Left lobe of liver (tissue), 2 donors: Measurements from ENCODE around the gene CSDE1. TPM values are rescaled to one million over a fixed set of nuclear protein-coding genes. Genes with fewer than 3 reads are reported as not detected.

Source experiments
- ATAC-seq: fragments of 200-7000 bp; cut with Tn5 transposase; one replicate; pipeline ENCODE4 v1.9.1; 2020; ENCODE audit warnings: mild to moderate bottlenecking, moderate library complexity
- DNase-seq: peaks from one replicate; pipeline ENCODE4 v3.0.0-alpha.2; 2020; ENCODE audit warnings: low spot score
- total RNA-seq: library from RNA; stranded (reverse); gene quantifications from one replicate; pipeline ENCODE4 v1.2.1, GENCODE V29; 2021
- donor health status: DM: no; HTN: no; CAD: no; lungs with moderate emphysema.
- donor health status: DM: no; HTN: yes; CAD: no.

The CSDE1 gene
- total RNA-seq, 1 donor from 2014 or later, result 218 TPM

DNA sequence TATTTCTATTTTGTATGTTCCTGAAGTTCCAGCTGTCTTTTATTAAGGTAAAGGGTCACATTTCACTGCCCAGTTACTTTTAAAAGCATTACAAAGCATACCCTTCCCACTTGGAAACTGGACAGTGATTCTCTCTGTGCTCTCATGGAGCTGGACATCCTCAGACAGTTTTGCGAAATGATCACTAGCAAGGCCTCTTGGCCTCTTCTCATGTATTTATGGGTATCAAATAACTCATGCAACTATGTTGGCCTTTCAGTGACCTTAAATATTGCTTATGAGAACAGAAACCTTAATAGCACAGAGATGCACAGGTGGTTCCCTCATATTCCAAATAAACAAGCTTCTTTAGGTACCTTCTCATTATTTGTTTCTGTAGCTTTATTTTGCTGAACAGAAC lies 54.5 kb downstream of the CSDE1 start:
- no peak for ATAC-seq
- no peak for DNase-seq

DNA sequence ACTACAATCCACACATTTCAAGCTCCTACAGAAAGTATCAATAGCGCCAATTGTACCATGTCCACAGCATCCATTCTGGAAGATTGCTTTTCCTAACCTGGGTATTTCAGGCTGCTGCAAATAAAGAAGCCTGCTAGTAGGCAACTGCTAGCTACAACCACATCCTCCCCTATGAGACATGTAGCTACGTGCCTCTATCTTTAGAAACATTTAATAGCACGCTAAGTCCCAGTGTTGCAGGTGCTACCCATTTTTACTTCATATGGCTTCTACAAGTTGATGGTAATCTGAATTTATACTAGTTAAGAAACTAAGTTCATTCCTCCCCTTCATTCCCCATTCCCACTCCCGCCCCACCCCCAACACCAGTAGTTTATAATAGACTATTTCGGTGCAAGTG lies 55.0 kb downstream of the CSDE1 start:
- DNase-seq (no peak), ATAC-seq (no peak)

DNA sequence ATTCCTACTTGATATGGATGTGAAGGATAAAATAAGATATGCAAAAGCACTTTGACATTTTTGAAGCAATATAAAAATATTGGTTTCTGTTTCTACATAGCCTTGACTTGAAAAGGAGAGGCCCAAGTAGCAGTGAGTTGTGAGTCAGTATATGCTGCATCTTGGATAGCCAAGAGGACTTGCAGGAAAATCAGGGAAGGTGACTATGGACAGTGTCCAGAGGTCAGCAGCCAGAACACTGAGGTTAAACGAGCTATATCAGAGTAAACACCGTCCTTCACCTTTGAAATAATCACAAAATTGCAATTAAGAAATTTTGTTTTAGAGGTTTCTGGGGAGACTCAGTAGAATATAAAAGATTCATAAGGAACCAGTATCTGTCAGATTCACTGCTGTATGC lies 55.9 kb downstream of the CSDE1 start:
- ATAC-seq, result peak; percentile 50
- DNase-seq, result no peak

DNA sequence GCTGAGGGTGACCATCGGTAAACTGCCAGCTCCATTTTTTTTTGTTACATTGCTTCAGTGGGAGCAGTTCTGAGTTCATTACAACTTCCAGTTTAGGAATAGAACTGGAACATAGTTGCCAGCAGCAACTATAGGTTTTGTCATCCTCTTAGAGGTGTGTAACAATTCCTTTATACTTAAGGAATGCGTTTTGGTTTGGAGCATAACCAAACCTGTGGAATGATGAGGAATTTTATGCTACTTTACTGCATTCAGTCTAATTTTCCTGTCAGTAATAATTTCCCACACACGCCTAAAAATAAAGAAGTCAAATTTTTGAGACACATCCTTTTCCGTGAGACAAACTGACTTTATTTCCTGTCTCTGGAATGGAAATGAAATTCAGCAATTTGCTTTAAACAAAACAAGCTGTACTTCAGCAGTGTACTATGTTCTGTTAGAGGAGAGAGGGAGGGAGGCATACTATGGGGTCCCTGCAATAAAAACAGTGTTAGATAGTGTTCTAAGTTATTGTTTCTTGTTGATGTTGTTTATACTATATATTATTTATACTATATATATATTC lies 57.7 kb downstream of the CSDE1 start:
- DNase-seq (no peak), ATAC-seq (no peak)

DNA sequence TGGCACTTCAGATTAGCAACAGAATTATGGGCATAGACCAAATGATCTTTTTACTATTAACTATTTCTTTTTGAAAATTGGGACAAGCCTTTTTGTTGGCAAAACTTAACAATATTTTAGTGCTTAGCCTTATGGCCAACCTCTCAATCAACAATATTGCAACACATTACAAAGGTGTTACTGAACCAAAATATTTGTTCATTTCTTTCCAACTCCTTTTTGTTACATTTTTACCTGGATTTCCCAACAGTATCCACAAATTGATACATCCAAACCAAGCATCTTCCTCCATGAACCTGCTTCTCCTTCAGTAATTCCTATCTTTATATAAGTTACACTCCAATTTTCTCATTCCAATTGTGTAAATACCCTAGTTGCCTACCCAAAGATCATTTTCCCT lies 61.0 kb downstream of the CSDE1 start:
- no peak for DNase-seq
- peak; percentile 40 for ATAC-seq

DNA sequence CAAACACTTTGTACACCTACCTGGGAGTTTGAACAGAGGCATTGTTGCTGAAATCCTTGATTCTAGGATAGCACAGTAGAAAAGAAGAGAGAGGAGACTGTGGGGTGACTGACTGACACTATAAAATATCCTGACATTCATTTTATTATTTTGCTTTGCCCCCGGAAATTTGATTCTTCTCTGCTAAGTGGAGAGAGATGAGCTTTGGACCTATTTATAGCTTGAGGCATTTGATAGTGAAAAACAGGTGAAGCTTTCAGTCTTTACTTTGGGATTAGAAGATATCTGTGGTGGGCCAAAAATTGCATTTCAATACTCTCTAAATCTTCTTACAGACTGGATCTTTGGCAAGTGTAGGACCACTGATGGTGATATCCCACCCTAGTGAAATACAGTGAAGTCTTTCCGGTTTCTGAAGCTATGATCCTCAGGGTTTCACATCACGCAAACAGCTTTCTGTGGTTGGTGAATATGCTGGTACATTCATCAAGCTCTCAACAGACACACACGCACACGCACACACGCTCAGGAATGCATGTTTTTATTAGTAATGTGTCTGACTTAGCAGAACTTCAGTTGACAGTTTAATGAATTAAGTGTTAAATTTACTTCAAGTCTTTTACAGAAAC lies 62.2 kb downstream of the CSDE1 start, which contains the start of gene AMPD1:
Gene AMPD1 (minus strand): TSS at position 117 of the 629 bp plus-strand sequence. CDS start 75 bp downstream, at position 42.
- DNase-seq, result no peak

DNA sequence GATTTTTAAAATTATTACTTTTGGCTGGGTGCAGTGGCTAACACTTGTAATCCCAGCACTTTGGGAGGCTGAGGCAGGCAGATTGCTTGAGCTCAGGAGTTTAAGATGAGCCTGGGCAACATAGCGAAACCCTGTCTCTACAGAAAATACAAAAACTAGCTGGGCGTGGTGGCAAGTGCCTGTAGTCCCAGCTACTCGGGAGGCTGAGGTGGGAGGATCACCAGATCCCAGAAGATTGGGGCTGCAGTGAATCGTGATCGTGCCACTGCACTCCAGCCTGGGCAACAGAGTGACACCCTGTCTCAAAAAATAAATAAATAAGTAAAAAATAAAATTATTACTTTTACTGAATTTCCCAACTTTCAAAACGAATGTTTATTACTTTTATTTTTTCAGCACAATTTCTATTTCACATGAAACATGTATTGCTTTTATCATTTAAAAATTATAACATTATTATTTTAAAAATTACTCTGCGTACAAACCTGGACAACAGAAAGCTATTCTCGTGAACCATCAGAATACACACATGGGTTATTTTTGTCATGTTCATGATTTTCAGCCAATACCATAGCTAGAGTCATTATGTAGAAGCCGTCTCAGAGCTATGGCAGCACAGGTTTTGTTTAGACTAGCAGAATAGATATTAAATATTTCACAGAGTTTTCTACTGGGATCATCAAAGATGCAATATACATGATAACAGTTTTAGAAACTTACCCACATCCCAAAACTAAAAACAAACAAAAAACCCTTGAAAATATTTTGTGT lies 63.1 kb downstream of the CSDE1 start:
- ATAC-seq, result no peak
- DNase-seq, result no peak

More for the DNA sequence above, 62.2 kb downstream of the CSDE1 start, which contains the start of gene AMPD1:
- no peak for ATAC-seq

DNA sequence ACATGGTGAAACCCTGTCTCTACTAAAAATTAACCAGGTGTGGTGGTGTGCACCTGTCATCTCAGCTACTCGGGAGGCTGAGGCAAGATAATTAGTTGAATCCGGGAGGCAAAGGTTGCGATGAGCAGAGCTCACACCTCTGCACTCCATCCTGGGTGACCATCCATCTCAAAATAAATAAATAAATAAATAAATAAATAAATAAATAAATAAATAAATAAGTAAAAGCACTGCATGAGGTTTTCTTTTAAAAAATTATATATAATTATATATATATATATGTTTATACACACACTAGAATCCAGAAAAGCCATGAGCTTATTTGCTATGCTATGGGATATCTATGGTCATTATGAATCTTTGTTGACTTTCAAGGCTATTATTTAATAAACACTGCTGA lies 64.8 kb downstream of the CSDE1 start:
- DNase-seq, result no peak
- ATAC-seq, result no peak

DNA sequence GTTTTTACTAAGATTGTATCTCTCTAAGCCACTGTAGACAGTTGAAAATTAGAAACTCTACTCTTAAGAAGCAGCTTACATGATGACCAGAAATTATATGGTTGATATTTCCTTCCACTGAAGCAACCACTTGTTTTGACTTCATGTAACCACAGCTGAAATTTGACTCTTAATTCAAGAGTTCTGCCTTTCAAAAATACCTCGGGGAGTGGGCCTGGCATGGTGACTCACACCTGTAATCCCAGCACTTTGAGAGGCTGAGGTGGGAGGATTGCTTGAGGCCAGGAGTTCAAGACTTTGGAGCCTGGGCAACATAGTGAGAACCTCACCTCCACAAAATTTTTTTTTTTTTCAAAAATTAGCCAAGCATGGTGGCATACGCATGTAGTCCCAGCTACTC lies 66.7 kb downstream of the CSDE1 start:
- no peak for ATAC-seq
- no peak for DNase-seq

DNA sequence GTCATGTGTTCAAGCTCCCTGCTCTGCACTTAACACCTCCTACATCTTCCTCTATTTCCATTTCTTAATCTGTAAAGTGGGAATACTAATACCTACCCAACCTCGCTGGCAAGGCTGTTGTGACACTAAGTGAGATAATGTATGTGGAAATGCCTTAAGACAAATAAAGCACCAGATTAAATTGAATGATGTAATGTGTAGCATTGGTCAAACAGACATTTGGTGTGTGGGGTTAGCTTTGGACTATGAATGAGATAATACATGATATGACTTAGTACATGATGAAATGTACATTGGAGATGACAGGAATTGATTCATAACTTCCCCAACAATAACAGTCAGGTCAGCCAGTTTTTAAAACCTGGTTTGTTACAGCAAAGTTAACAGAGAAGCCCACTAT lies 67.6 kb downstream of the CSDE1 start:
- DNase-seq (no peak), ATAC-seq (no peak)

DNA sequence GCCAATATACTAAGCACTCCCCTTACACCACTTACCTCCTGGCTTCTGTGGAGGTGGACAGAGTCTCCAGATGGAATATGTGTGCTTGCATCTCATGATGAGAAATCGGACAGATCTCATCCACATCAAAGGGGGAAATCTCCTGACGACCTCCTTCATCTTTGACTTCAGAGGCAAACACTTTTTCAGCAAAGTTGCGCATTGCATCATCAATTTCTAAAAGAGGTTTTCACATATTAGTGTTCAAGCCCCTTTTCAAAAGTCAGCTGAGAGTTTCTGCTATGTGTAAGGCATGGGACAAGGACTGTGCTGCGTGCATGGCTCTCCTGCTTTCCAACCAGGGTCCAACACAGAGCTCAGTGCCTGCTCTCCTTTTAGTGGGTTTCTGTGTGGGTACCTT lies 69.3 kb downstream of the CSDE1 start:
- DNase-seq (no peak), ATAC-seq (no peak)

DNA sequence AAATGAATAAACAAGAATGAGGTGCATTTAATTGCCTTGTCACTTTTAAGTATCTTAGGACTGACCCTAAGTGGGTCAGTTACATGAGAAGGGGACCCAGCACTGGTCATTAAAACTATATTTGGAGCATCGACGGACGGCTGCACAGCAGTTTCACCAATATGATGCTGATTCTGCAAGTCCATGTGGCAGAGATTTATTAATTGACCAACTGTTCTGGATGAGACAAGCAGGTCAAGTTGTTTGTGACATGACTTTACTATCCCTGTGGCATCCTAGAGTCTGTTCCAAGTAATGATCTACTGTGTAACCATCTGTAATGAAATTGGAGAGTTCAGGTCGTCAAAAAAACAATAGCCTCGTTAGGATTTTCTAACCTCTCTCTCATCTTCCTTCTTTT lies 71.9 kb downstream of the CSDE1 start:
- no peak for ATAC-seq

DNA sequence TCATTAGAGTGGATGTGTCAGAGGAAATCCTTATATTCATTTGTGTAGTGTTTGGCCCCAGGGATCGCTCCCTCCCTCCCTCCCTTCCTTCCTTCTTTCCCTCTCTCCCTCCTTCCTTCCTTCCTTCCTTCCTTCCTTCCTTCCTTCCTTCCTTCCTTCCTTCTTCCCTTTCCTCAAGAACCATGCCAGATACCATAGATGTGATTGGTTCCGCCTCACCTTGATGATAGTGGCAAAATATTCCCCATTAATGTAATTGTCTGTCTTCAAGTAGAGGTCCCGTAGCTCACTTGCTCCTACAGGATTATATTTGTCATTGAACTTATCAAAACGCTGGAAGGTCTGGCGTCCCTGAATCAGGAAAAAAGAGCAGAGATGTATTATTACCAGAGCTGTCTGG lies 80.1 kb downstream of the CSDE1 start:
- DNase-seq (no peak), ATAC-seq (no peak)

More for the DNA sequence above, 71.9 kb downstream of the CSDE1 start:
- no peak for DNase-seq

DNA sequence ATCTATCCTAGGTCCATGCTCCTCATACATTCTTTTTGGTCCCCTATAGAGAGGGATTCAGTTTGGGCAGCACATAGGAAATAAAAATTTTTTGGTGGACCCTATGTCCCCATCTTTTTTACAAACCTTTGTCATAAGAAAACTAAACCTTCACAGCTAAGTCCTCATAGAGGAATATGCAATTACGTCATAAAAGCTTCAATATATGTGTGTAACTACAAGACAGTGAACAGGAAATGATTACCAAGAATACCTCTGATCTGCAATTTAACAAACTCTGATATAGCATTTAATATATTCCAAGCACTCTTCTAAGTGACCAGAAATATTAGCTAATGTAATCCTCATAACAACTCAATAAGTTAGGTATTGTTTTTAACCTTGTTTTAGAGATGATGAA lies 81.7 kb downstream of the CSDE1 start:
- ATAC-seq, result no peak

DNA sequence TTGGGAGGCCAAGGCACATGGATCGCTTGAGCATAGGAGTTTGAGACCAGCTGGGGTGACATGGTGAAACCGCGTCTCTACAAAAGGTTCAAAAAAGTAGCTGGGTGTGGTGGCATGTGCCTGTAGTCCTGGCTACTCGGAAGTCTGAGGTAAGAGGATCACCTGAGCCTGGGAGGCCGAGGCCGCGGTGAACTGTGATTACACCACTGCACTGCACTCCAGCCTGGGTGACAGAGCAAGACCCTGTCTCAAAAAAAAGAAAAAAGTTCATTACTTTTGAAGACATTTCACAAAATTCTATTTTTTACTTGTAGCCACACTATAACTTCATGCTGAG lies 85.9 kb downstream of the CSDE1 start:
- no peak for DNase-seq
- no peak for ATAC-seq

More for the DNA sequence above, 81.7 kb downstream of the CSDE1 start:
- DNase-seq, result no peak

DNA sequence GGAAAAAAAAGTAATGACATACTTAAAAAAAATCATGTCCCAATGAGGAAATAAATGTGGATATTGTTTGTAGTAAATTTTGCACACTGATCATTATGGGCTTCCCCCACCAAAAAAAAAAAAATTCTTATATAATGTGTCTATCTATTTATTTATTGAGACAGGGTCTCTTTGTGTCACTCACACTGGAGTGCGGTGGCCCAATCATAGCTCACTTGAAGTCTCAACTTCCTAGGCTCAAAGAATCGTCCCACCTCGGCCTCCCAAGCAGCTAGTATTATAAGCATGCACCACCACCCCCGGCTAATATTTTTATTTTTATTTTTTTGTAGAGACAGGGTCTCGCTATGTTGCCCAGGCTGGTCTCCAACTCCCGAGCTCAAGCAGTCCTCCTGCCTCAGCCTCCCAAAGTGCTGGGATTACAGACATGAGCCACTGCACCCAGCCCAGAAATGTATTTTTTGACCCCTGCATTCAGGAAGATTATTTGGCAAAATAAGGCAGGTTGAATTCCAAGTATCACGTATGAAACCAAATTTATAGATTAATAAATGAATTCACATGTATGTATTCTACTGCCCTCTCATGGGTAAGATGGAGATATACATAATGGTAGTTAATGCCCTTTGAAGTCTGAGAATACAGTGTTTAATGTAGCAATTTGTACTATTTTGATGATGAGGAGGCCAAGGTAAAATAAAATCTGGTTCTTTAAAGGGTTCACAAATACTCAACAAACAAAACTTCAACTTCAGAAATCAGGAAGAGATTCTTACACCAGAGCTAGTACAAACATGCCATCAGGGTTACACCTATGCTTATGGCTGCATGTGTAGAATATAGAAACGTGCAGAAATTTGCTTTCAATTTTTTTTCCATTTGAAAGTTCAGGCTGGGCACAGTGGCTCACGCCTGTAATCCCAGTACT lies 86.5 kb downstream of the CSDE1 start:
- DNase-seq, result no peak

DNA sequence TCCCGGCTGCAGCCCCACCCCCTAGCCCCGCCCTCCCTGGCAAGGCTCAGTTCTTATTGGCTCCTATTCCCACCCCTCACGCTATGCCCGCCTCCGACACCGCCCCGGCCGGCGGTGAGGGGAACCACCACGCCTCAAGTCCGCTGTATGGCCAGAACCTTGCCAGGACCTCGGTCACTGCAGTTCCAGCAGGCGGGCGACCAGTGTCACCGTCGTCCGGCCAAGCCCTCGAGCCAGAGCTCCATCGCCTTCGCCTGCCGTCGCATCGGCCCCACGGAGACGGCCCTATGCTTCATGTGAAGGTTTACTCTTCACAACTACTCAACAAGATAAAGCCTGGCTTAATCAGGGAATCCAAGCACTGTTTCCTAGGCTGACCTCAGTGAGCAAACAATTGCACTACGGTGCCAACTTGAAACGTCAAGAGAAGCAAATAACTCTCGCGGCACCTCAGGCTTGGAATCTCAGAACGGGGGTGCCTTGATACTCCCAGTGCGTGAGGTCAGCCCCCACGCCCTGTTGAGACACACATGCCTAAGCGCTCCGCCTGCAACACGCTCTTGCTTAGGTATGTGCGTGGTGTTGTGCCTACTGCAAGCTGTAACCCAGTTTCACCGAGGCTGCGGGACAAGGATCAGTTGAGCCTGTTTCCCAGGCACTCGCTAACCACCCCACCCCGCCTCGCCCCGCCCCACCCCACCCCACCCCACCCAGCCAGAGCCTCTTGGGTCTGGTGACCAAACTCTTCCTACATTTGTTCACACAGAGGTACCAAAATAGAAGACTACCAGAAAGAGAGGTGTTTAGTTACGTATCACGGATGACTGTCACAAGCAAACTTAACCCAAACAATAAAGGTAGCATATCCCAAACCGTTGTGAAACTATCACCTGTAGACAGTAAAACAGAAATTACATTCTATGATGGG lies 87.4 kb downstream of the CSDE1 start:
- ATAC-seq (peak; percentile 95), DNase-seq (peak; percentile 97)

More for the DNA sequence above, 86.5 kb downstream of the CSDE1 start:
- ATAC-seq, result no peak

DNA sequence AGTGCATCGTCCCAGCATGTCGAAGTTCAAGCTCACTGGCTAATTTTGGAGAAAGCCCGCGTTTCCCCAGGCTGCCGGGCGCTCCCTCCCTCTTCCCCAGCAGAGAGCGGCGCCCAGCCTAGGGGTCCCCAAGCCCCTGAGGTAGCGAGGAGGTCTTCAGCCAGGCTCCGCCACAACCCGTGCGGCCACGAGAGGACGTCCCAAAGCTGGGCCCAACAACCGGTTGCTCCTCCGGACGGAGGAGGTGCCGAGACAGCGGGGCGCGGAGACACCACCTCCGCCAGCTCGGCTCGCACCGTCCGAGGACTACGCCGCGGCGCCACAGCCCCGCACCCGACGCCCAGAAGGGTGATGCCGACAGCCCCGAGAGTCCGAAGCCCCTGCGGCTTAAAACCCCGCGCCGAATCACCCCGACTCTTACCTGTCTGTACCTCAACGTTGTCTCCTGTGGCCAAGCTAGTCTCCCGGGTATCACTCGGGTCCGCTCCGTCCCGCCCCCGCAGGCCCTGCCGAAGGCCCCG lies 88.2 kb downstream of the CSDE1 start, which contains the start of gene DENND2C:
Gene DENND2C (minus strand): TSS at position 488 of the 521 bp plus-strand sequence. CDS start 44,065 bp downstream, outside the sequence.
- ATAC-seq (peak; percentile 58), DNase-seq (no peak)

DNA sequence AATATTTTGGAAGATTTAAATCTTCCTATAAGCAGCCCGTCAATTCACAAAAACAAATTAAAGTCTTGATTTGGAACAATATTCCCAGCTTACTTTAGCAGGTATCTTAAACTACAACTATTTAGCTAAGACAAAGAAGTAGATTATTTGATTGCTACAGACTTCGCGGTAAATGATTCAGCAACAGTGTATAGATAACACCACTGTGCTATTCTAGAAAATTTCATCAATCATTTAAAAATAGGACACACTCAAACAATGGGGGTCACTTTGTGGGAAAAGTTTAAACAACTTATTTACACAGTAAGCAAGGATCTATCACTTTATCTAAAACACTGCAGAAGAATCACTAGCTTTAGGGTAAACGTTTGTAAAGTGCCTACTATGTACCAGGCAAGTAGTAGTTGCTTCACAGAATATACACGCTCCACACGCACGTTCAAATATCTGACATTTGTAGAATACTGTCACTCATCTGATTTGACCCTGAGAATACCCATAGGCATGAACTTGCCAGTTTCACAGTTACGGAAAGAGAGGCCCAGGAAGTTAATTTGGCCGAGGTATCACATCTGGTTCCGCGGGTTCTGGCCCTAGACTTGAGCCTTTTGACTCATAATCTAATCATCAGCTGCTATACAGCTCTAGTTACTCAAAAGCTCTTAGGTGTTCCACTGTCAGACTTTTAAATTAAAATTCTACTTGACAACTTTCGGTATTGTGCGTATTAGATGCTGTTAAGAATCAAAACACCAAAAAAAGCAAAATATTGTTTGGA lies 88.8 kb downstream of the CSDE1 start:
- no peak for ATAC-seq
- no peak for DNase-seq
